HL-60/S4 (cell line): Measurements from ENCODE around the gene RBMXL3.

Experiments used
- in situ Hi-C: fragments of 300-500 bp; cut with MboI; formaldehyde crosslinking; loops from 2 replicates; pipeline ENCODE4 v1.14.3; 2022; ENCODE audit warnings: low sequenced_read_pairs

RBMXL3 gene

DNA sequence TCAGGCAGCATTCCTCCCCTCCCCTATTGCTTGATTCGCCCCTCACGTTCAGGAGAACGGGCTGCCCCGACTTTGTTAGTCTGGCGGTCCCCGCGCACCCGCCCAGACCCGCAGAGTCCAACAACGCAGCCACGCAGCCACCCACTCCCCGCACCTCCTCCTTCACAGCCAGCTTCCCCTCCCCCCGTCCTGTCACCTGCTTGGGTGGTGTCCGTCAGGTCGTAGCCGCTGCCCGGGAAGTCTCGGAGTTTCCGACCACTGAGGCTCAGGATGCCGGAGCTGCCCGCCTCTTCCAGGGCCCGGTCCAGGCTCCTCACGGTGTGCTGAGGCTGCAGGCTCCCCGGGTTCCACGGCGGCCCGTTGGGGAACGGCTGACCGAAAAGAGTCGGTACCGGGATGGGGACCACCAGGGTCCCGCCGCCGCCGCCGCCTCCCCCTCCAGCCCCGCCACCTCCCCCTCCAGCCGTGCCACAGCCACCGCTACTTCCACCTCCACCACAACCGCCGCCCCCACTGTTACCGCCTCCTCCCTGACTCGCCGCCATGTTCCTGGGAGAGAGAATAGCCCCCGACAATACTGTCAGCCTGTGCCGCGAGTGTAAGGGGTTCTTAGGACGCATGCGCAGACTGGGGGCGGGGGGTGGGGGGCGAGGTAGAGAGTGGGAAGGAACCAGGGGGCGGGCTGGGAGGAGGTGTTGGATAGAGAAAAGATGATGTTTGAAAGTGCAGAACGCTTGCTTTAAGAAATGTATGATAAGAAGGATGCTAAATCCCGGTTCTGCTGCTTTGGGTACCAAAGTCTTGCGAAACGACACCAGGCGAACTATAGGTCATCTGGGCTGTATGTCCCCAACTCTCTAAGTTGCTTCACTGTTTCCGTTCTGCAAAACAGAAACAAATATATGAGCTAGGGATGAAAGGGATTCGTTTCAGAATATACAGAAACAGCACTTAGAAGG lies 44.6 kb downstream of the RBMXL3 start, which contains the start of gene LRCH2:
Gene LRCH2, minus strand, starts transcription at position 600 of the 959 bp plus-strand sequence. Its CDS starts 55 bp downstream, at position 545.
- in situ Hi-C loops, result no loop called here

- in situ Hi-C loops, result no loop called here
Measured at GRCh38 chrX:115234461-115234860, 45.3 kb downstream of the RBMXL3 start.

GRCh38 chrX:115236560-115236959 lies 47.4 kb downstream of the RBMXL3 start:
- in situ Hi-C loops, result no loop called here

- in situ Hi-C loops, result no loop called here
Measured at GRCh38 chrX:115237056-115237455, 47.8 kb downstream of the RBMXL3 start.
